Liver (tissue), 9 donors: ENCODE measurements around the gene NAPB. TPM values are rescaled to one million over a fixed set of nuclear protein-coding genes. Genes with fewer than 3 reads are reported as not detected.

Experiments used
- DNase-seq: peaks from one replicate; pipeline ENCODE4 v3.0.0-alpha.2; 2017; ENCODE audit warnings: low spot score
- H3K27ac ChIP-seq, 2 donors: one replicate each; pipeline ENCODE4 v1.7.0; 2013; ENCODE audit warnings: inconsistent platforms in 2 of 2, low read length in 2 of 2, control low read depth in 1 of 2, low read depth in 1 of 2, mild to moderate bottlenecking in 1 of 2
- H3K27me3 ChIP-seq, 4 donors: one replicate each; pipeline versions ENCODE4 v1.6.1 to v1.7.0; 2013; ENCODE audit warnings: low read length in 3 of 4, inconsistent platforms in 1 of 4, mild to moderate bottlenecking in 1 of 4, moderate library complexity in 1 of 4; ENCODE audit not compliant: control insufficient read depth in 4 of 4, insufficient read depth in 4 of 4
- H3K36me3 ChIP-seq, 4 donors: one replicate each; pipeline versions ENCODE4 v1.6.1 to v1.7.0; 2013; ENCODE audit warnings: low read length in 3 of 4, mild to moderate bottlenecking in 3 of 4, low read depth in 1 of 4, moderate library complexity in 1 of 4; ENCODE audit not compliant: control insufficient read depth in 4 of 4, insufficient read depth in 3 of 4
- H3K4me1 ChIP-seq, 4 donors: one replicate each; pipeline versions ENCODE4 v1.6.1 to v1.7.0; 2013; ENCODE audit warnings: low read length in 3 of 4, mild to moderate bottlenecking in 3 of 4, moderate library complexity in 1 of 4; ENCODE audit not compliant: control insufficient read depth in 4 of 4, insufficient read depth in 4 of 4
- H3K4me3 ChIP-seq, 3 donors: one replicate each; pipeline versions ENCODE4 v1.6.1 to v1.7.0; 2013; ENCODE audit warnings: low read length in 3 of 3, control low read depth in 1 of 3, low read depth in 1 of 3, mild to moderate bottlenecking in 1 of 3
- H3K9ac ChIP-seq, 2 donors: one replicate each; pipeline ENCODE4 v1.7.0; 2013; ENCODE audit warnings: low read length in 2 of 2, mild to moderate bottlenecking in 2 of 2, moderate library complexity in 2 of 2, control low read depth in 1 of 2, low read depth in 1 of 2
- H3K9me3 ChIP-seq, 4 donors: one replicate each; pipeline versions ENCODE4 v1.6.1 to v1.7.0; 2013; ENCODE audit warnings: low read length in 3 of 4; ENCODE audit not compliant: control insufficient read depth in 4 of 4
- ATF3 ChIP-seq: IDR thresholded peaks from 2 replicates; pipeline ENCODE4 v1.6.1; 2016; ENCODE audit warnings: antibody characterized with exemption
- EGR1 ChIP-seq, 2 donors: IDR thresholded peaks; 2 replicates each; pipeline ENCODE4 v1.6.1; 2016 to 2018; ENCODE audit warnings: antibody characterized with exemption in 2 of 2, low read depth in 2 of 2
- FOXA1 ChIP-seq: IDR thresholded peaks from 2 replicates; pipeline ENCODE4 v1.6.1; 2016; ENCODE audit warnings: antibody characterized with exemption
- FOXA2 ChIP-seq: IDR thresholded peaks from 2 replicates; pipeline ENCODE4 v1.6.1; 2016; ENCODE audit warnings: antibody characterized with exemption
- GABPA ChIP-seq, 2 donors: IDR thresholded peaks in 1 of 2; conservative IDR thresholded peaks in 1 of 2; 2 replicates each; pipeline ENCODE4 v1.6.1; 2016; ENCODE audit warnings: antibody characterized with exemption in 2 of 2, mild to moderate bottlenecking in 1 of 2, moderate library complexity in 1 of 2
- HNF4A ChIP-seq, 2 donors: conservative IDR thresholded peaks; 2 replicates each; pipeline ENCODE4 v1.6.1; 2016; ENCODE audit warnings: antibody characterized with exemption in 2 of 2, mild to moderate bottlenecking in 2 of 2
- HNF4G ChIP-seq: IDR thresholded peaks from 2 replicates; pipeline ENCODE4 v1.6.1; 2016; ENCODE audit warnings: antibody characterized with exemption
- JUND ChIP-seq, 2 donors: IDR thresholded peaks; 2 replicates each; pipeline ENCODE4 v1.6.1; 2016; ENCODE audit warnings: antibody characterized with exemption in 2 of 2
- NR2F2 ChIP-seq: IDR thresholded peaks from 2 replicates; pipeline ENCODE4 v1.6.1; 2016; ENCODE audit warnings: antibody characterized with exemption
- RAD21 ChIP-seq, 2 donors: IDR thresholded peaks; 2 replicates each; pipeline ENCODE4 v1.6.1; 2016; ENCODE audit warnings: antibody characterized with exemption in 2 of 2, mild to moderate bottlenecking in 2 of 2
- RXRA ChIP-seq, 2 donors: IDR thresholded peaks; 2 replicates each; pipeline ENCODE4 v1.6.1; 2017 to 2018; ENCODE audit warnings: antibody characterized with exemption in 2 of 2, mild to moderate bottlenecking in 1 of 2
- SP1 ChIP-seq: IDR thresholded peaks from 2 replicates; pipeline ENCODE4 v1.6.1; 2018; ENCODE audit warnings: antibody characterized with exemption, mild to moderate bottlenecking
- TAF1 ChIP-seq: conservative IDR thresholded peaks from 2 replicates; pipeline ENCODE4 v1.6.1; 2016; ENCODE audit warnings: antibody characterized with exemption, mild to moderate bottlenecking
- YY1 ChIP-seq: IDR thresholded peaks from 2 replicates; pipeline ENCODE4 v1.6.1; 2016; ENCODE audit warnings: antibody characterized with exemption, mild to moderate bottlenecking
- WGBS: extraction: QIAGEN DNeasy Blood & Tissue Kit; methylation state at CpG from one replicate; pipeline ENCODE4 v1.1.7; 2013; 5-methylcytosine and 5-hydroxymethylcytosine counted together
- polyA plus RNA-seq, 2 donors: library from polyadenylated mRNA; stranded (reverse) in 1 of 2; unstranded in 1 of 2; fragments of 200-250 nt in 1 of 2; fragments of >200 nt in 1 of 2; fragmentation: Nextera tagmentation in 1 of 2; extraction: Ambion mirVana in 1 of 2; gene quantifications; one replicate each; pipeline versions ENCODE4 v1.2.1 to v1.2.3, GENCODE V29; 2013 to 2015
- total RNA-seq, 2 donors: library from RNA; depleted of rRNA; stranded (reverse); fragments of >200 nt; gene quantifications; one replicate each; pipeline ENCODE4 v1.2.3, GENCODE V29; 2014
- TF ChIP-seq, protein P1 (sequence below): fragments of 150-350 bp; IDR thresholded peaks from 2 replicates; pipeline ENCODE4 v1.5.1; 2017; ENCODE audit warnings: improper control_type of control experiment, low read depth, low read length; ENCODE audit not compliant: missing input control
- TF ChIP-seq, protein P2 (sequence below): IDR thresholded peaks from 2 replicates; pipeline ENCODE4 v1.6.1; 2016; ENCODE audit warnings: antibody characterized with exemption
- TF ChIP-seq, protein P3 (sequence below): IDR thresholded peaks from 2 replicates; pipeline ENCODE4 v1.6.1; 2016; ENCODE audit warnings: antibody characterized with exemption, mild to moderate bottlenecking
- TF ChIP-seq, protein P4 (sequence below): IDR thresholded peaks from 2 replicates; pipeline ENCODE4 v1.6.1; 2016; ENCODE audit warnings: antibody characterized with exemption
- donor health status: healthy.
- donor health status: healthy.
- donor health status: healthy.
- donor health status: healthy.
- donor health status: healthy.

Gene NAPB
- total and polyA plus RNA-seq, 4 donors: 2.4 to 10.6 (median 4.5) TPM

- H3K4me3 ChIP-seq: no peak overlapping the region
- DNase-seq: no peak
- H3K27me3 ChIP-seq: no peaks in the 10 kb centered on the region
- no peaks in the 10 kb centered on the region for H3K9me3 ChIP-seq
- H3K27ac ChIP-seq: no peak overlapping the region
- H3K9ac ChIP-seq: no peak overlapping the region
- 72% methylated on average over 5 of the region's 5 CpGs for WGBS
- H3K36me3 ChIP-seq: no peaks in the 10 kb centered on the region
- peaks cover 1 to 4% (median 3%) of the 10 kb centered on the region in 4 donors for H3K4me1 ChIP-seq
- TF ChIP-seq HNF4A (conservative IDR thresholded peaks at IDR 0.05) (no peak), SP1 (no peak), RAD21 (IDR thresholded peaks at IDR 0.05) (no peak), ATF3 (no peak)
- TF ChIP-seq, protein P1, sequence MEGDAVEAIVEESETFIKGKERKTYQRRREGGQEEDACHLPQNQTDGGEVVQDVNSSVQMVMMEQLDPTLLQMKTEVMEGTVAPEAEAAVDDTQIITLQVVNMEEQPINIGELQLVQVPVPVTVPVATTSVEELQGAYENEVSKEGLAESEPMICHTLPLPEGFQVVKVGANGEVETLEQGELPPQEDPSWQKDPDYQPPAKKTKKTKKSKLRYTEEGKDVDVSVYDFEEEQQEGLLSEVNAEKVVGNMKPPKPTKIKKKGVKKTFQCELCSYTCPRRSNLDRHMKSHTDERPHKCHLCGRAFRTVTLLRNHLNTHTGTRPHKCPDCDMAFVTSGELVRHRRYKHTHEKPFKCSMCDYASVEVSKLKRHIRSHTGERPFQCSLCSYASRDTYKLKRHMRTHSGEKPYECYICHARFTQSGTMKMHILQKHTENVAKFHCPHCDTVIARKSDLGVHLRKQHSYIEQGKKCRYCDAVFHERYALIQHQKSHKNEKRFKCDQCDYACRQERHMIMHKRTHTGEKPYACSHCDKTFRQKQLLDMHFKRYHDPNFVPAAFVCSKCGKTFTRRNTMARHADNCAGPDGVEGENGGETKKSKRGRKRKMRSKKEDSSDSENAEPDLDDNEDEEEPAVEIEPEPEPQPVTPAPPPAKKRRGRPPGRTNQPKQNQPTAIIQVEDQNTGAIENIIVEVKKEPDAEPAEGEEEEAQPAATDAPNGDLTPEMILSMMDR: no peak
- TF ChIP-seq, protein P2, sequence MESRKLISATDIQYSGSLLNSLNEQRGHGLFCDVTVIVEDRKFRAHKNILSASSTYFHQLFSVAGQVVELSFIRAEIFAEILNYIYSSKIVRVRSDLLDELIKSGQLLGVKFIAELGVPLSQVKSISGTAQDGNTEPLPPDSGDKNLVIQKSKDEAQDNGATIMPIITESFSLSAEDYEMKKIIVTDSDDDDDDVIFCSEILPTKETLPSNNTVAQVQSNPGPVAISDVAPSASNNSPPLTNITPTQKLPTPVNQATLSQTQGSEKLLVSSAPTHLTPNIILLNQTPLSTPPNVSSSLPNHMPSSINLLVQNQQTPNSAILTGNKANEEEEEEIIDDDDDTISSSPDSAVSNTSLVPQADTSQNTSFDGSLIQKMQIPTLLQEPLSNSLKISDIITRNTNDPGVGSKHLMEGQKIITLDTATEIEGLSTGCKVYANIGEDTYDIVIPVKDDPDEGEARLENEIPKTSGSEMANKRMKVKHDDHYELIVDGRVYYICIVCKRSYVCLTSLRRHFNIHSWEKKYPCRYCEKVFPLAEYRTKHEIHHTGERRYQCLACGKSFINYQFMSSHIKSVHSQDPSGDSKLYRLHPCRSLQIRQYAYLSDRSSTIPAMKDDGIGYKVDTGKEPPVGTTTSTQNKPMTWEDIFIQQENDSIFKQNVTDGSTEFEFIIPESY: no peak
These were observed 77.0 kb downstream of the NAPB start for GRCh38 chr20:23344336-23344735.

- Histone ChIP-seq H3K36me3 (no peaks in the 10 kb centered on the region), H3K27ac (no peak overlapping the region), H3K9ac (no peak overlapping the region), H3K9me3 (no peaks in the 10 kb centered on the region), H3K4me1 (no peaks in the 10 kb centered on the region), H3K27me3 (no peaks in the 10 kb centered on the region), H3K4me3 (no peak overlapping the region)
- DNase-seq: no peak
- TF ChIP-seq, protein P1: no peak
- TF ChIP-seq ATF3 (no peak), YY1 (no peak), NR2F2 (no peak), FOXA1 (no peak), HNF4A (conservative IDR thresholded peaks at IDR 0.05) (no peak), RAD21 (IDR thresholded peaks at IDR 0.05) (no peak), TAF1 (no peak), RXRA (IDR thresholded peaks at IDR 0.05) (no peak), GABPA (IDR thresholded peaks at IDR 0.05 in 1 of 2, conservative IDR thresholded peaks at IDR 0.05 in 1 of 2) (no peak), SP1 (no peak), FOXA2 (no peak), HNF4G (no peak), EGR1 (IDR thresholded peaks at IDR 0.05; ENCODE audit: low read depth in 2 of 2) (no peak), JUND (IDR thresholded peaks at IDR 0.05) (no peak)
- TF ChIP-seq, protein P3, sequence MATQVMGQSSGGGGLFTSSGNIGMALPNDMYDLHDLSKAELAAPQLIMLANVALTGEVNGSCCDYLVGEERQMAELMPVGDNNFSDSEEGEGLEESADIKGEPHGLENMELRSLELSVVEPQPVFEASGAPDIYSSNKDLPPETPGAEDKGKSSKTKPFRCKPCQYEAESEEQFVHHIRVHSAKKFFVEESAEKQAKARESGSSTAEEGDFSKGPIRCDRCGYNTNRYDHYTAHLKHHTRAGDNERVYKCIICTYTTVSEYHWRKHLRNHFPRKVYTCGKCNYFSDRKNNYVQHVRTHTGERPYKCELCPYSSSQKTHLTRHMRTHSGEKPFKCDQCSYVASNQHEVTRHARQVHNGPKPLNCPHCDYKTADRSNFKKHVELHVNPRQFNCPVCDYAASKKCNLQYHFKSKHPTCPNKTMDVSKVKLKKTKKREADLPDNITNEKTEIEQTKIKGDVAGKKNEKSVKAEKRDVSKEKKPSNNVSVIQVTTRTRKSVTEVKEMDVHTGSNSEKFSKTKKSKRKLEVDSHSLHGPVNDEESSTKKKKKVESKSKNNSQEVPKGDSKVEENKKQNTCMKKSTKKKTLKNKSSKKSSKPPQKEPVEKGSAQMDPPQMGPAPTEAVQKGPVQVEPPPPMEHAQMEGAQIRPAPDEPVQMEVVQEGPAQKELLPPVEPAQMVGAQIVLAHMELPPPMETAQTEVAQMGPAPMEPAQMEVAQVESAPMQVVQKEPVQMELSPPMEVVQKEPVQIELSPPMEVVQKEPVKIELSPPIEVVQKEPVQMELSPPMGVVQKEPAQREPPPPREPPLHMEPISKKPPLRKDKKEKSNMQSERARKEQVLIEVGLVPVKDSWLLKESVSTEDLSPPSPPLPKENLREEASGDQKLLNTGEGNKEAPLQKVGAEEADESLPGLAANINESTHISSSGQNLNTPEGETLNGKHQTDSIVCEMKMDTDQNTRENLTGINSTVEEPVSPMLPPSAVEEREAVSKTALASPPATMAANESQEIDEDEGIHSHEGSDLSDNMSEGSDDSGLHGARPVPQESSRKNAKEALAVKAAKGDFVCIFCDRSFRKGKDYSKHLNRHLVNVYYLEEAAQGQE: no peak
- TF ChIP-seq, protein P2: no peak
- TF ChIP-seq, protein P4, sequence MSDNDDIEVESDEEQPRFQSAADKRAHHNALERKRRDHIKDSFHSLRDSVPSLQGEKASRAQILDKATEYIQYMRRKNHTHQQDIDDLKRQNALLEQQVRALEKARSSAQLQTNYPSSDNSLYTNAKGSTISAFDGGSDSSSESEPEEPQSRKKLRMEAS: no peak
- WGBS: 91% methylated on average over 1 of the region's 1 CpG
These were observed 77.7 kb downstream of the NAPB start for GRCh38 chr20:23343590-23343989.
